Heart left ventricle (tissue), 16 donors: Measurements from ENCODE around the gene DND1. TPM values are rescaled to one million over a fixed set of nuclear protein-coding genes. Genes with fewer than 3 reads are reported as not detected.
A peak's percentile ranks its signal among the peaks of the same experiment; 100 is the strongest.

Source experiments
- ATAC-seq, 4 donors: fragments of 200-7000 bp; cut with Tn5 transposase; one replicate each; pipeline ENCODE4 v1.9.1; 2020 to 2022; ENCODE audit warnings: moderate library complexity in 4 of 4, mild to moderate bottlenecking in 3 of 4, moderate number of reproducible peaks in 1 of 4
- DNase-seq, 5 donors: peaks; one replicate each; pipeline ENCODE4 v3.0.0-alpha.2; 2020
- H3K27ac ChIP-seq, 12 donors: fragments of 200-600 bp; sonication (generic) in 4 of 12; one replicate each; pipeline versions ENCODE4 v1.5.0 to v1.8.0; 2016 to 2022; ENCODE audit warnings: mild to moderate bottlenecking in 2 of 12
- H3K27me3 ChIP-seq, 9 donors: fragments of 200-600 bp; sonication (generic) in 2 of 9; one replicate each; pipeline versions ENCODE4 v1.5.1 to v1.8.0; 2016 to 2022; ENCODE audit warnings: mild to moderate bottlenecking in 3 of 9
- H3K36me3 ChIP-seq, 9 donors: fragments of 200-600 bp; sonication (generic) in 2 of 9; one replicate each; pipeline versions ENCODE4 v1.5.0 to v1.8.0; 2018 to 2022; ENCODE audit warnings: mild to moderate bottlenecking in 2 of 9
- H3K4me1 ChIP-seq, 12 donors: fragments of 200-600 bp; sonication (generic) in 4 of 12; one replicate each; pipeline versions ENCODE4 v1.5.0 to v1.8.0; 2016 to 2022; ENCODE audit warnings: mild to moderate bottlenecking in 3 of 12
- H3K4me3 ChIP-seq, 12 donors: fragments of 200-600 bp; sonication (generic) in 4 of 12; one replicate each; pipeline versions ENCODE4 v1.5.0 to v1.8.0; 2017 to 2022; ENCODE audit warnings: mild to moderate bottlenecking in 9 of 12, moderate library complexity in 4 of 12
- H3K9me3 ChIP-seq, 12 donors: fragments of 200-600 bp; sonication (generic) in 4 of 12; one replicate each; pipeline versions ENCODE4 v1.5.0 to v1.8.0; 2016 to 2022; ENCODE audit warnings: mild to moderate bottlenecking in 1 of 12
- POLR2A ChIP-seq, 2 donors: fragments of 450-650 bp; IDR thresholded peaks; one replicate each; pipeline ENCODE4 v1.6.1; 2017; ENCODE audit warnings: antibody characterized with exemption in 2 of 2, mild to moderate bottlenecking in 2 of 2, moderate library complexity in 2 of 2
- WGBS, 4 donors: extraction: QIAGEN DNeasy Blood & Tissue Kit in 2 of 4; methylation state at CpG; one replicate each; pipeline versions ENCODE4 v1.1.5 to v1.1.7; 2013 to 2018; 5-methylcytosine and 5-hydroxymethylcytosine counted together
- intact Hi-C, 10 donors: fragments of 100-400 bp; cut with DNase I; formaldehyde crosslinking; loops; one replicate each; pipeline versions ENCODE4 v1.11.1 to v1.14.2; 2022
- microRNA-seq, 4 donors: library from miRNA; unstranded; fragments of <30 nt; microRNA quantifications; one replicate each; pipeline versions ENCODE4 to v1.2.0, GENCODE V29; 2017 to 2020
- polyA plus RNA-seq, 2 donors: library from polyadenylated mRNA; stranded (reverse); fragments of 200-250 nt; gene quantifications; one replicate each; pipeline ENCODE4 v1.2.3, GENCODE V29; 2013
- total RNA-seq, 9 donors: library from RNA; depleted of rRNA in 2 of 9; stranded (reverse); fragments of >200 nt in 2 of 9; fragmentation: NEBNext Ultra II Directional in 3 of 9; extraction: Animal tissue kit (Norgen Biotek cat#: 25700) in 3 of 9; gene quantifications; one replicate each; pipeline versions ENCODE4 v1.1.0 to v1.2.4, GENCODE V29; 2016 to 2023
- donor health status: ischemic (EF 13 %, LVEDD 7.1; RV severe dilation, severe dysfunction).
- donor health status: healthy with polysubstance abuse.
- donor health status: DM: no; HTN: yes; CAD: no.
- donor health status: DM: no; HTN: no; CAD: no.
- donor health status: ischemic (EF 25% LVEDD 6.9; RV normal size, moderate dysfunction).
- donor health status: ischemic (EF 25% LVEDD 5.7; RV mildly dilated, moderate dysfunction).
- donor health status: healthy.
- donor health status: DM: yes; HTN: yes; CAD: no.
- donor health status: ischemic (EF 35%, LVEDD 5.7; RV mildly dilated, moderate dysfunction).
- donor health status: nonischemic (EF 11% LVEDD 7.7; RV severe dilation, severe dysfunction).
- donor health status: DM: yes; HTN: yes; CAD: no.
- donor health status: PGD.
- donor health status: ischemic (EF 29% LVEDD 5.4; RV normal size, mild dysfunction).
- donor health status: nonischemic (EF 23%, LVEDD 6.1; RV moderate dilation, normal function).

The DND1 gene
- total and polyA plus RNA-seq, 11 donors = 0.16 to 0.95 (median 0.52) TPM; not detected in 2

DNA sequence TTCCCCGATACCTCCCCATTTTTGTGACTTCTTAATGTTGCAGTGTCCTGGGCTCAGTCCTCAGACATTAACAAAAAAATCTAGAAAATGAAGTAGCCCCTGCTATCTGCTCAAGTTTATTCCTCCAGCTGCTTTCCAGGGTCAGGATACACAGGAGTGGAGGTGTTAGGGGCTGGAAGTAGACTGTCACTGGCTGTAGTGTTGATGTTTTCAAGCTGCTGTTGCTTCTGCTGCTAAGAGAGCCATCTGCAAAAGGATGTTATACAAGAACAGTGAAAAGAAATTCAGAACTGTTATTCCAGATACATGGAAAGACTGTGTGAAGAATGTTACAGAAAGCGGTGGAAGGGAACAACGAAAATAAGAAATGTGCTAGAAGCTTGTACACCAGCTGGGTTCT lies 51.1 kb downstream of the DND1 start:
- no peak for ATAC-seq
- Histone ChIP-seq H3K36me3 (no peaks in the 10 kb centered on the region), H3K9me3 (no peaks in the 10 kb centered on the region), H3K4me1 (peaks cover 0 to 11% (median 0%) of the 10 kb centered on the region in 12 donors), H3K27me3 (no peaks in the 10 kb centered on the region), H3K27ac (peak overlapping the region in 1 of 12 donors; percentile 30), H3K4me3 (no peak overlapping the region)
- intact Hi-C loops = loop anchor here in 1 of 10 donors (5.0 kb wide), 1 partner anchor 45 kb away; no protein-coding TSS in a partner anchor
- 66 to 74% (median 70%) methylated on average over 3 of the region's 3 CpGs for WGBS, 4 donors
- DNase-seq = no peak
- no peak for TF ChIP-seq POLR2A (IDR thresholded peaks at IDR 0.05)

Small RNA genes within 50 kb of the gene (microRNA-seq; reads per million reads assigned to microRNA genes)
- gene MIR3655 = 0 to 1.5 (median 0.43) reads per million in 4 donors

Other genes with a start within 250 kb of the DND1 start
- gene EIF4EBP3, start 125.9 kb downstream of the DND1 start, total RNA-seq = 10 to 100 TPM in 6 of 9 donors, 1 to 10 TPM in 3; 4.7 to 34.9 (median 14.6) TPM
- gene EIF4EBP3, start 125.9 kb downstream of the DND1 start, polyA plus RNA-seq = 10 to 100 TPM in 1 of 2 donors, 1 to 10 TPM in 1; 8.5 to 33.3 TPM
- gene SRA1, start 116.1 kb downstream of the DND1 start, total RNA-seq = 10 to 100 TPM; 22.4 to 38.1 (median 28.1) TPM
- gene SRA1, start 116.1 kb downstream of the DND1 start, polyA plus RNA-seq = 10 to 100 TPM; 32.1 to 36.5 TPM
- gene APBB3, start 109.0 kb downstream of the DND1 start, total RNA-seq = 10 to 100 TPM in 5 of 9 donors, 1 to 10 TPM in 4; 3.6 to 23.1 (median 11.4) TPM
- 10 to 100 TPM in 1 of 2 donors, 1 to 10 TPM in 1; 4.9 to 14.7 TPM for gene APBB3, start 109.0 kb downstream of the DND1 start, polyA plus RNA-seq
- 10 to 100 TPM; 55.5 to 92.1 (median 75.9) TPM for gene SLC35A4, start 108.7 kb downstream of the DND1 start, total RNA-seq
- 100 to 1,000 TPM in 1 of 2 donors, 10 to 100 TPM in 1; 39.2 to 118 TPM for gene SLC35A4, start 108.7 kb downstream of the DND1 start, polyA plus RNA-seq
- 100 to 1,000 TPM in 2 of 9 donors, 10 to 100 TPM in 7; 16.6 to 220 (median 26.7) TPM for gene CD14, start 40.4 kb downstream of the DND1 start, total RNA-seq
- gene CD14, start 40.4 kb downstream of the DND1 start, polyA plus RNA-seq = 10 to 100 TPM in 1 of 2 donors, 1 to 10 TPM in 1; 9.9 to 20.3 TPM
- 10 to 100 TPM in 1 of 9 donors, 1 to 10 TPM in 8; 2.2 to 11.7 (median 3.3) TPM for gene TMCO6, start 34.1 kb downstream of the DND1 start, total RNA-seq
- gene TMCO6, start 34.1 kb downstream of the DND1 start, polyA plus RNA-seq = 1 to 10 TPM; 3.9 to 8.7 TPM
- gene NDUFA2, start 25.9 kb downstream of the DND1 start, total RNA-seq = 100 to 1,000 TPM in 8 of 9 donors, 10 to 100 TPM in 1; 84.0 to 156 (median 115) TPM
- 100 to 1,000 TPM; 205 to 550 TPM for gene NDUFA2, start 25.9 kb downstream of the DND1 start, polyA plus RNA-seq
- gene IK, start 25.7 kb downstream of the DND1 start, total RNA-seq = 100 to 1,000 TPM in 2 of 9 donors, 10 to 100 TPM in 7; 60.9 to 147 (median 79.0) TPM
- gene IK, start 25.7 kb downstream of the DND1 start, polyA plus RNA-seq = 10 to 100 TPM; 54.4 to 97.6 TPM
- gene WDR55, start 8.7 kb downstream of the DND1 start, total RNA-seq = 10 to 100 TPM in 8 of 9 donors, 1 to 10 TPM in 1; 9.6 to 17.5 (median 12.2) TPM
- 10 to 100 TPM; 11.0 to 19.3 TPM for gene WDR55, start 8.7 kb downstream of the DND1 start, polyA plus RNA-seq
- 10 to 100 TPM; 31.3 to 43.9 (median 36.0) TPM for gene HARS1, start 17.8 kb upstream of the DND1 start, total RNA-seq
- gene HARS1, start 17.8 kb upstream of the DND1 start, polyA plus RNA-seq = 10 to 100 TPM; 45.3 to 58.6 TPM
- 10 to 100 TPM; 20.0 to 31.7 (median 24.6) TPM for gene HARS2, start 17.9 kb upstream of the DND1 start, total RNA-seq
- 10 to 100 TPM; 17.4 to 31.3 TPM for gene HARS2, start 17.9 kb upstream of the DND1 start, polyA plus RNA-seq
- 10 to 100 TPM; 25.0 to 39.5 (median 33.9) TPM for gene ZMAT2, start 26.9 kb upstream of the DND1 start, total RNA-seq
- 10 to 100 TPM; 56.0 to 72.9 TPM for gene ZMAT2, start 26.9 kb upstream of the DND1 start, polyA plus RNA-seq
- gene PCDHA1, start 112.6 kb upstream of the DND1 start, total RNA-seq = under 1 TPM in 1 of 9 donors, not detected in 8; 0.08 TPM
- gene PCDHA1, start 112.6 kb upstream of the DND1 start, polyA plus RNA-seq = not detected
- gene PCDHA2, start 121.3 kb upstream of the DND1 start, total RNA-seq = under 1 TPM in 1 of 9 donors, not detected in 8; 0.07 TPM
- under 1 TPM in 1 of 2 donors, not detected in 1; 0.01 TPM for gene PCDHA2, start 121.3 kb upstream of the DND1 start, polyA plus RNA-seq
- under 1 TPM in 8 of 9 donors, not detected in 1; 0.07 to 0.39 (median 0.22) TPM for gene PCDHA3, start 127.5 kb upstream of the DND1 start, total RNA-seq
- under 1 TPM in 1 of 2 donors, not detected in 1; 0.01 TPM for gene PCDHA3, start 127.5 kb upstream of the DND1 start, polyA plus RNA-seq
- under 1 TPM in 6 of 9 donors, not detected in 3; 0.02 to 0.21 (median 0.13) TPM for gene PCDHA4, start 133.5 kb upstream of the DND1 start, total RNA-seq
- gene PCDHA4, start 133.5 kb upstream of the DND1 start, polyA plus RNA-seq = under 1 TPM in 1 of 2 donors, not detected in 1; 0.03 TPM
- under 1 TPM in 4 of 9 donors, not detected in 5; 0.07 to 0.20 (median 0.08) TPM for gene PCDHA5, start 148.0 kb upstream of the DND1 start, total RNA-seq
- under 1 TPM in 1 of 2 donors, not detected in 1; 0.04 TPM for gene PCDHA5, start 148.0 kb upstream of the DND1 start, polyA plus RNA-seq
- under 1 TPM in 6 of 9 donors, not detected in 3; 0.10 to 0.36 (median 0.29) TPM for gene PCDHA6, start 154.4 kb upstream of the DND1 start, total RNA-seq
- not detected for gene PCDHA6, start 154.4 kb upstream of the DND1 start, polyA plus RNA-seq
- under 1 TPM in 4 of 9 donors, not detected in 5; 0.11 to 0.27 (median 0.20) TPM for gene PCDHA7, start 160.7 kb upstream of the DND1 start, total RNA-seq
- under 1 TPM in 1 of 2 donors, not detected in 1; 0.03 TPM for gene PCDHA7, start 160.7 kb upstream of the DND1 start, polyA plus RNA-seq
- gene PCDHA8, start 167.6 kb upstream of the DND1 start, total RNA-seq = under 1 TPM in 4 of 9 donors, not detected in 5; 0.08 to 0.32 (median 0.12) TPM
- gene PCDHA8, start 167.6 kb upstream of the DND1 start, polyA plus RNA-seq = not detected
- gene PCDHA9, start 174.8 kb upstream of the DND1 start, total RNA-seq = under 1 TPM in 3 of 9 donors, not detected in 6; 0.07 to 0.15 (median 0.08) TPM
- not detected for gene PCDHA9, start 174.8 kb upstream of the DND1 start, polyA plus RNA-seq
- under 1 TPM in 7 of 9 donors, not detected in 2; 0.04 to 0.41 (median 0.19) TPM for gene PCDHA10, start 182.3 kb upstream of the DND1 start, total RNA-seq
- under 1 TPM; under 0.01 to 0.01 TPM for gene PCDHA10, start 182.3 kb upstream of the DND1 start, polyA plus RNA-seq
- under 1 TPM in 2 of 9 donors, not detected in 7; 0.08 to 0.13 TPM for gene PCDHA11, start 195.4 kb upstream of the DND1 start, total RNA-seq
- not detected for gene PCDHA11, start 195.4 kb upstream of the DND1 start, polyA plus RNA-seq
- under 1 TPM in 4 of 9 donors, not detected in 5; 0.08 to 0.97 (median 0.09) TPM for gene PCDHA12, start 201.7 kb upstream of the DND1 start, total RNA-seq
- gene PCDHA12, start 201.7 kb upstream of the DND1 start, polyA plus RNA-seq = not detected
- under 1 TPM in 2 of 9 donors, not detected in 7; 0.12 to 0.38 TPM for gene PCDHA13, start 208.5 kb upstream of the DND1 start, total RNA-seq
- gene PCDHA13, start 208.5 kb upstream of the DND1 start, polyA plus RNA-seq = under 1 TPM in 1 of 2 donors, not detected in 1; 0.01 TPM